ENCODE data around the gene LYRM7.

The LYRM7 gene

DNA sequence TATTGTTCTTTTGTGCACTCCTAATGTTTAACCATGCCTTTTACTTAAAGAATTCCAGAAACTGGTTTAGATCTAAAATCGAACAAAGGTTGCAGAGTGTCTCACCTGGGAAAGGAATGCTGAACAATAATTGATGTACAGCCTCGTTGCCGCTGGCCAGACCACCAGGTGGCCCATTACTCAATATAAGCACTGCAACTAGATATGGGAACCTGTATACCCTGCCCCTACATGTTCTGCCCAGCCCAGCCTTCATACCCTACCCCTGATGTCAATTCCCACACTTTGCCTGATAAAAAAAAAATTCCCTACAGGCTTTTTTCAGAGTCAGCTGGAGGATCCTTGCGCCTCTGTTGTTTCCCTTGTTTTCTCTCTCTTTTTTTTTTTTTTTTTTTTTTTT, 19.5 kb upstream of the LYRM7 start:
- no peak overlapping the region for H3K4me2 ChIP-seq
- no peak overlapping the region for H3K27ac ChIP-seq
- H3K9ac ChIP-seq: no peak overlapping the region
- no peaks in the 10 kb centered on the region for H4K20me1 ChIP-seq (ENCODE audit: insufficient read depth)
- no peaks in the 10 kb centered on the region for H3K36me3 ChIP-seq (ENCODE audit: insufficient read depth)
- TF ChIP-seq, protein P1, sequence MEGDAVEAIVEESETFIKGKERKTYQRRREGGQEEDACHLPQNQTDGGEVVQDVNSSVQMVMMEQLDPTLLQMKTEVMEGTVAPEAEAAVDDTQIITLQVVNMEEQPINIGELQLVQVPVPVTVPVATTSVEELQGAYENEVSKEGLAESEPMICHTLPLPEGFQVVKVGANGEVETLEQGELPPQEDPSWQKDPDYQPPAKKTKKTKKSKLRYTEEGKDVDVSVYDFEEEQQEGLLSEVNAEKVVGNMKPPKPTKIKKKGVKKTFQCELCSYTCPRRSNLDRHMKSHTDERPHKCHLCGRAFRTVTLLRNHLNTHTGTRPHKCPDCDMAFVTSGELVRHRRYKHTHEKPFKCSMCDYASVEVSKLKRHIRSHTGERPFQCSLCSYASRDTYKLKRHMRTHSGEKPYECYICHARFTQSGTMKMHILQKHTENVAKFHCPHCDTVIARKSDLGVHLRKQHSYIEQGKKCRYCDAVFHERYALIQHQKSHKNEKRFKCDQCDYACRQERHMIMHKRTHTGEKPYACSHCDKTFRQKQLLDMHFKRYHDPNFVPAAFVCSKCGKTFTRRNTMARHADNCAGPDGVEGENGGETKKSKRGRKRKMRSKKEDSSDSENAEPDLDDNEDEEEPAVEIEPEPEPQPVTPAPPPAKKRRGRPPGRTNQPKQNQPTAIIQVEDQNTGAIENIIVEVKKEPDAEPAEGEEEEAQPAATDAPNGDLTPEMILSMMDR (conservative IDR thresholded peaks at IDR 0.05; ENCODE audit: low read depth, low read length): no peak
- no peak overlapping the region for H3K4me3 ChIP-seq (IDR thresholded peaks at IDR 0.05; ENCODE audit: insufficient read depth, low read depth, low read length)
- no peaks in the 10 kb centered on the region for H3K4me1 ChIP-seq (ENCODE audit: low read depth, poor library complexity, severe bottlenecking)
- no peak overlapping the region for H2AFZ ChIP-seq (ENCODE audit: low read depth)
- H3K79me2 ChIP-seq (ENCODE audit: insufficient read depth, low read depth): no peaks in the 10 kb centered on the region
- H3K27me3 ChIP-seq (ENCODE audit: insufficient read depth, low read depth): no peaks in the 10 kb centered on the region

DNA sequence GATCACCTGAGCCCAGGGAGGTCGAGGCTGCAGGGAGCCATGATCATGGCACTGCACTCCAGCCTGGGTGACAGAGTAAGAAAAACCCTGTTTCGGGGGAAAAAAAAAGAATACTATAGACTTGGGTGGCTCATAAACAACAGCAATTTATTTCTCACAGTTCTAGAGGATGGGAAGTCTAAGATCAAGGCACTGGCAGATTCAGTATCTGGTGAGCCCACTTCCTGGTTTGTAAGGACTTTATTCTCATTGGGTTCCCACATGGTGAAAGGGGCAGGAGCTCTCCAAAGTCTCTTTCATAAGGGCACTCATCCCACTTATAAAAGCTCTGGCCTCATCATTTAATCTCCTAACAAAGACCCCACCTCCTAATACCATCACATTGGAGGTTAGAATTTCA, 14.4 kb upstream of the LYRM7 start:
- peaks cover 7% of the 10 kb centered on the region for H3K4me1 ChIP-seq (ENCODE audit: low read depth, poor library complexity, severe bottlenecking)
- H3K27me3 ChIP-seq (ENCODE audit: insufficient read depth, low read depth): no peaks in the 10 kb centered on the region
- no peak overlapping the region for H3K4me2 ChIP-seq
- no peak overlapping the region for H3K4me3 ChIP-seq (IDR thresholded peaks at IDR 0.05; ENCODE audit: insufficient read depth, low read depth, low read length)
- peaks cover 12% of the 10 kb centered on the region; the same call in 1 of the 2 replicates for H3K36me3 ChIP-seq (ENCODE audit: insufficient read depth)
- TF ChIP-seq, protein P1 (conservative IDR thresholded peaks at IDR 0.05; ENCODE audit: low read depth, low read length): no peak
- H3K9ac ChIP-seq: no peak overlapping the region
- peaks cover 35% of the 10 kb centered on the region; the same call in 1 of the 2 replicates for H3K79me2 ChIP-seq (ENCODE audit: insufficient read depth, low read depth)
- 0 out of 2 replicates have a peak, but pooled peaks cover 5% of the 10 kb centered on the region for H4K20me1 ChIP-seq (ENCODE audit: insufficient read depth)
- no peak overlapping the region for H3K27ac ChIP-seq
- H2AFZ ChIP-seq (ENCODE audit: low read depth): no peak overlapping the region

DNA sequence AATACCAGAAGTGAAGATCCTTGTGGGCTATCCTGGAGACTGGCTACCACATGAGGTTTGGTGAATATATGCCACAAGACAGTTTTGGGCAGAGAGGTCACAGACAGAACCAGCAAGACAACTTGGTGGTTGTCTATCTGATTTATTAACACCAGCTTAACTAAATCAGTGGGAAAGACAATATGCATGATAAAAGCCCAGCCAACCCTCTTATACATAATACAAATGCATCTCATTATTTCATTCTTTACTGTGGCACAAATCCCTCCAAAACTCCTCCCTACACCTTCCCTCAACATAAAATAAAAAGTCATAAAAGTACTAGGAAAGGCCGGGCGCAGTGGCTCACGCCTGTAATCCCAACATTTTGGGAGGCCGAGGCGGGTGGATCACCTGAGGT, 13.8 kb upstream of the LYRM7 start:
- Histone ChIP-seq H3K79me2 (ENCODE audit: insufficient read depth, low read depth) (peaks cover 41% of the 10 kb centered on the region), H2AFZ (ENCODE audit: low read depth) (no peak overlapping the region), H3K9ac (no peak overlapping the region), H3K4me1 (ENCODE audit: low read depth, poor library complexity, severe bottlenecking) (peaks cover 7% of the 10 kb centered on the region), H3K36me3 (ENCODE audit: insufficient read depth) (peaks cover 17% of the 10 kb centered on the region), H3K4me2 (no peak overlapping the region), H4K20me1 (ENCODE audit: insufficient read depth) (0 out of 2 replicates have a peak, but pooled peaks cover 5% of the 10 kb centered on the region), H3K27ac (no peak overlapping the region), H3K4me3 (IDR thresholded peaks at IDR 0.05; ENCODE audit: insufficient read depth, low read depth, low read length) (no peak overlapping the region), H3K27me3 (ENCODE audit: insufficient read depth, low read depth) (no peaks in the 10 kb centered on the region)
- TF ChIP-seq, protein P1 (conservative IDR thresholded peaks at IDR 0.05; ENCODE audit: low read depth, low read length): no peak

DNA sequence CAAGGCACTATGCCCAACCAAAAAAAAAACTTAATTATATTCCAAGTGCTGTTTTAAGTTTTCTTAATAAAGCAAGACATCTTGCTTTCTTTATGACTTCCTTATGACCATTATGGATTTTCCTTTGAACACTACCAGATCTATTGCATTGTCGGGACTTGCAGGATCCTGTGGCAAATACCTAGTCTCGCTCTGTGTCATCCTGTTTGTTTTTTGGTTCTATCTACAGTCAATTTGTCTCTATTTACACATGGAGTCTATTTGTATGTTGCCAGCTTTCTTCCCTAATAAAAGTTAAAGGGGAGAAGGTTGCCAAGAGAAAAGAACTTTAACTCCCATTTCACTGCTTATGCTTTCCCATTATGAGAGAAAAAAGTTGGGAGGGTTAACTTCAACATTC, 10.6 kb upstream of the LYRM7 start:
- peaks cover 23% of the 10 kb centered on the region for H3K36me3 ChIP-seq (ENCODE audit: insufficient read depth)
- H3K27ac ChIP-seq: no peak overlapping the region
- peaks cover 72% of the 10 kb centered on the region for H3K79me2 ChIP-seq (ENCODE audit: insufficient read depth, low read depth)
- H3K4me2 ChIP-seq: no peak overlapping the region
- peaks cover 20% of the 10 kb centered on the region for H3K4me1 ChIP-seq (ENCODE audit: low read depth, poor library complexity, severe bottlenecking)
- H3K27me3 ChIP-seq (ENCODE audit: insufficient read depth, low read depth): no peaks in the 10 kb centered on the region
- no peak overlapping the region for H3K4me3 ChIP-seq (IDR thresholded peaks at IDR 0.05; ENCODE audit: insufficient read depth, low read depth, low read length)
- TF ChIP-seq, protein P1 (conservative IDR thresholded peaks at IDR 0.05; ENCODE audit: low read depth, low read length): no peak
- 0 out of 2 replicates have a peak, but pooled peaks cover 5% of the 10 kb centered on the region for H4K20me1 ChIP-seq (ENCODE audit: insufficient read depth)
- H2AFZ ChIP-seq (ENCODE audit: low read depth): no peak overlapping the region
- no peak overlapping the region for H3K9ac ChIP-seq
